HEK293 (cell line): ENCODE measurements around the gene DLG2.
A peak's percentile ranks its signal among the peaks of the same experiment; 100 is the strongest.

Source experiments
- CTCF ChIA-PET: fragments of 350-600 bp; formaldehyde crosslinking; extraction: SDS; loops from one replicate; lab custom pipeline; 2021; ENCODE audit warnings: antibody characterized with exemption; lab: Yijun Ruan, JAX
- POLR2A ChIA-PET: fragments of 300-600 bp; formaldehyde crosslinking; extraction: SDS; loops from one replicate; lab custom pipeline; 2020; ENCODE audit warnings: antibody characterized with exemption, inconsistent platforms; lab: Yijun Ruan, JAX
- H3K27ac ChIP-seq: fragments of 200-500 bp; sonication (Bioruptor generic); 2 replicates; pipeline ENCODE4 v1.5.1; 2014; ENCODE audit warnings: low read depth, low read length, control low read depth, inconsistent platforms; ENCODE audit errors: extremely low read depth
- H3K36me3 ChIP-seq, 2 experiments: fragments of 200-500 bp in 1 of 2; sonication (Bioruptor generic) in 1 of 2; 1 replicate in 1 of 2; 2 replicates in 1 of 2; pipeline ENCODE4 v1.5.1; 2014 to 2017; ENCODE audit warnings: inconsistent platforms in 2 of 2, low read length in 2 of 2; ENCODE audit not compliant: control insufficient read depth in 2 of 2, insufficient read depth in 1 of 2
- H3K4me1 ChIP-seq: fragments of 200-500 bp; sonication (Bioruptor generic); 2 replicates; pipeline ENCODE4 v1.5.1; 2014; ENCODE audit warnings: mild to moderate bottlenecking, low read length, inconsistent platforms; ENCODE audit not compliant: control insufficient read depth, insufficient read depth
- H3K4me3 ChIP-seq: 2 replicates; pipeline ENCODE4 v1.5.1; 2011; ENCODE audit warnings: low read depth, mild to moderate bottlenecking, control low read depth, low read length, moderate library complexity
- H3K9me3 ChIP-seq: fragments of 200-500 bp; sonication (Bioruptor generic); 2 replicates; pipeline ENCODE4 v1.5.1; 2014; ENCODE audit warnings: low read depth, low read length, inconsistent platforms; ENCODE audit not compliant: control insufficient read depth, insufficient read depth
- ZBTB17 ChIP-seq: fragments of 450-650 bp; formaldehyde crosslinking; IDR thresholded peaks from 2 replicates; pipeline ENCODE4 v1.5.1; 2016; ENCODE audit warnings: missing biosample characterization, missing genetic modification characterization
- ZBTB20 ChIP-seq: fragments of 450-650 bp; formaldehyde crosslinking; IDR thresholded peaks from 2 replicates; pipeline ENCODE4 v1.5.1; 2016; ENCODE audit warnings: missing biosample characterization, missing genetic modification characterization
- ZFP37 ChIP-seq: fragments of 450-650 bp; formaldehyde crosslinking; IDR thresholded peaks from 2 replicates; pipeline ENCODE4 v1.5.1; 2016; ENCODE audit warnings: missing biosample characterization, missing genetic modification characterization
- ZNF146 ChIP-seq: fragments of 450-650 bp; formaldehyde crosslinking; IDR thresholded peaks from 2 replicates; pipeline ENCODE4 v1.5.1; 2016; ENCODE audit warnings: missing biosample characterization, missing genetic modification characterization
- ZNF174 ChIP-seq: fragments of 450-650 bp; formaldehyde crosslinking; IDR thresholded peaks from 2 replicates; pipeline ENCODE4 v1.5.0; 2017; ENCODE audit warnings: missing biosample characterization, mild to moderate bottlenecking, missing genetic modification characterization
- ZNF23 ChIP-seq: fragments of 450-650 bp; formaldehyde crosslinking; IDR thresholded peaks from 2 replicates; pipeline ENCODE4 v1.5.1; 2016; ENCODE audit warnings: missing biosample characterization, missing genetic modification characterization, borderline replicate concordance
- ZNF292 ChIP-seq: fragments of 450-650 bp; formaldehyde crosslinking; IDR thresholded peaks from 2 replicates; pipeline ENCODE4 v1.5.1; 2016; ENCODE audit warnings: low read depth, missing biosample characterization, missing genetic modification characterization, borderline replicate concordance
- ZNF335 ChIP-seq: fragments of 450-650 bp; formaldehyde crosslinking; conservative IDR thresholded peaks from 2 replicates; pipeline ENCODE4 v1.5.1; 2016; ENCODE audit warnings: missing biosample characterization, missing genetic modification characterization
- ZNF394 ChIP-seq: fragments of 450-650 bp; formaldehyde crosslinking; IDR thresholded peaks from 2 replicates; pipeline ENCODE4 v1.5.1; 2016; ENCODE audit warnings: missing biosample characterization, missing genetic modification characterization, mild to moderate bottlenecking, moderate library complexity, borderline replicate concordance
- ZNF404 ChIP-seq: fragments of 450-650 bp; formaldehyde crosslinking; IDR thresholded peaks from 2 replicates; pipeline ENCODE4 v1.5.1; 2017; ENCODE audit warnings: missing biosample characterization, missing genetic modification characterization
- ZNF426 ChIP-seq: fragments of 450-650 bp; formaldehyde crosslinking; IDR thresholded peaks from 2 replicates; pipeline ENCODE4 v1.5.1; 2017; ENCODE audit warnings: missing biosample characterization, missing genetic modification characterization, mild to moderate bottlenecking, inconsistent platforms, moderate library complexity
- ZNF510 ChIP-seq: fragments of 450-650 bp; formaldehyde crosslinking; IDR thresholded peaks from 2 replicates; pipeline ENCODE4 v1.5.1; 2018; ENCODE audit warnings: mild to moderate bottlenecking, missing genetic modification characterization, missing biosample characterization; ENCODE audit not compliant: insufficient replicate concordance
- ZNF521 ChIP-seq: fragments of 450-650 bp; formaldehyde crosslinking; IDR thresholded peaks from 2 replicates; pipeline ENCODE4 v1.5.1; 2017; ENCODE audit warnings: missing biosample characterization, mild to moderate bottlenecking, missing genetic modification characterization
- ZNF560 ChIP-seq: fragments of 450-650 bp; formaldehyde crosslinking; IDR thresholded peaks from 2 replicates; pipeline ENCODE4 v1.5.1; 2017; ENCODE audit warnings: missing biosample characterization, missing genetic modification characterization, borderline replicate concordance
- ZNF76 ChIP-seq: fragments of 450-650 bp; formaldehyde crosslinking; IDR thresholded peaks from 2 replicates; pipeline ENCODE4; 2016; ENCODE audit warnings: low read depth, missing biosample characterization, missing genetic modification characterization, borderline replicate concordance
- ZNF792 ChIP-seq: fragments of 450-650 bp; formaldehyde crosslinking; IDR thresholded peaks from 2 replicates; pipeline ENCODE4 v1.5.1; 2016; ENCODE audit warnings: missing biosample characterization, missing genetic modification characterization
- ZXDB ChIP-seq: fragments of 450-650 bp; formaldehyde crosslinking; IDR thresholded peaks from 2 replicates; pipeline ENCODE4 v1.5.1; 2016; ENCODE audit warnings: missing biosample characterization, missing genetic modification characterization
- TF ChIP-seq, protein P1 (sequence below): fragments of 450-650 bp; formaldehyde crosslinking; IDR thresholded peaks from 2 replicates; pipeline ENCODE4 v1.5.1; 2017; ENCODE audit warnings: missing biosample characterization, missing genetic modification characterization
- TF ChIP-seq, protein P2 (sequence below): fragments of 450-650 bp; formaldehyde crosslinking; IDR thresholded peaks from 2 replicates; pipeline ENCODE4 v1.5.1; 2016; ENCODE audit warnings: missing biosample characterization, missing genetic modification characterization
- TF ChIP-seq, protein P3 (sequence below): fragments of 450-650 bp; formaldehyde crosslinking; IDR thresholded peaks from 2 replicates; pipeline ENCODE4 v1.5.1; 2016; ENCODE audit warnings: missing biosample characterization, missing genetic modification characterization
- TF ChIP-seq, protein P4 (sequence below): fragments of 450-650 bp; formaldehyde crosslinking; IDR thresholded peaks from 2 replicates; pipeline ENCODE4 v1.5.1; 2016; ENCODE audit warnings: missing biosample characterization, missing genetic modification characterization
- TF ChIP-seq, protein P5 (sequence below): sonication (generic); formaldehyde crosslinking; IDR thresholded peaks from 2 replicates; pipeline ENCODE4 v1.8.1; 2022; ENCODE audit warnings: mild to moderate bottlenecking, moderate library complexity, missing genetic modification reagents

DLG2 gene

DNA sequence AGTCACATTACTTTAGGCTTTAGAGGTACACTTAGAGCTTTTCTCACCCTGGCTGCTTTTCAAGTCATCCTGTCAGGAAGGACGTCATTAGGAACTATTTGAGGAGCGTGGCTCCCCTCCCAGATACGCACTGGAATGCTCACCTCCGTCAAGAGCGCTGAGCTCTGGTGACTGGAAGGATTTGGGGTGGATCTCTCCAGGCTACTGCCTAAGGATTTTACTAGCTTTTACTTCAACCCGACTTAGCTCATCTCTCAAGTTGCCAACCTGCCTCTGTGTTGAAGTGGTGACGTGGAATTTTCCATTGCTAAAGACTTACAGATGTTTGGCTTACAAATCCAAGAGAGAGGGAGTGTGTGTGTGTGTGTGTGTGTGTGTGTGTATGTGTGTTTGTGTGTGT lies 1985.6 kb downstream of the DLG2 start:
- no peaks in the 10 kb centered on the region for H3K4me1 ChIP-seq
- H3K9me3 ChIP-seq: no peaks in the 10 kb centered on the region
- ChIA-PET POLR2A (no interaction called here), CTCF (interaction anchor here (0.7 kb wide), 1 partner anchor 69 kb away, joined by 3 read pairs; no protein-coding TSS in a partner anchor)
- TF ChIP-seq, protein P1, sequence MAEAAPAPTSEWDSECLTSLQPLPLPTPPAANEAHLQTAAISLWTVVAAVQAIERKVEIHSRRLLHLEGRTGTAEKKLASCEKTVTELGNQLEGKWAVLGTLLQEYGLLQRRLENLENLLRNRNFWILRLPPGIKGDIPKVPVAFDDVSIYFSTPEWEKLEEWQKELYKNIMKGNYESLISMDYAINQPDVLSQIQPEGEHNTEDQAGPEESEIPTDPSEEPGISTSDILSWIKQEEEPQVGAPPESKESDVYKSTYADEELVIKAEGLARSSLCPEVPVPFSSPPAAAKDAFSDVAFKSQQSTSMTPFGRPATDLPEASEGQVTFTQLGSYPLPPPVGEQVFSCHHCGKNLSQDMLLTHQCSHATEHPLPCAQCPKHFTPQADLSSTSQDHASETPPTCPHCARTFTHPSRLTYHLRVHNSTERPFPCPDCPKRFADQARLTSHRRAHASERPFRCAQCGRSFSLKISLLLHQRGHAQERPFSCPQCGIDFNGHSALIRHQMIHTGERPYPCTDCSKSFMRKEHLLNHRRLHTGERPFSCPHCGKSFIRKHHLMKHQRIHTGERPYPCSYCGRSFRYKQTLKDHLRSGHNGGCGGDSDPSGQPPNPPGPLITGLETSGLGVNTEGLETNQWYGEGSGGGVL (tag by site-specific recombination): peak; percentile 32; the same call in 1 of the 2 replicates
- no peak for TF ChIP-seq ZNF792 (tag by site-specific recombination)
- no peaks in the 10 kb centered on the region for H3K36me3 ChIP-seq
- H3K4me3 ChIP-seq: no peak overlapping the region
- no peak overlapping the region for H3K27ac ChIP-seq

DNA sequence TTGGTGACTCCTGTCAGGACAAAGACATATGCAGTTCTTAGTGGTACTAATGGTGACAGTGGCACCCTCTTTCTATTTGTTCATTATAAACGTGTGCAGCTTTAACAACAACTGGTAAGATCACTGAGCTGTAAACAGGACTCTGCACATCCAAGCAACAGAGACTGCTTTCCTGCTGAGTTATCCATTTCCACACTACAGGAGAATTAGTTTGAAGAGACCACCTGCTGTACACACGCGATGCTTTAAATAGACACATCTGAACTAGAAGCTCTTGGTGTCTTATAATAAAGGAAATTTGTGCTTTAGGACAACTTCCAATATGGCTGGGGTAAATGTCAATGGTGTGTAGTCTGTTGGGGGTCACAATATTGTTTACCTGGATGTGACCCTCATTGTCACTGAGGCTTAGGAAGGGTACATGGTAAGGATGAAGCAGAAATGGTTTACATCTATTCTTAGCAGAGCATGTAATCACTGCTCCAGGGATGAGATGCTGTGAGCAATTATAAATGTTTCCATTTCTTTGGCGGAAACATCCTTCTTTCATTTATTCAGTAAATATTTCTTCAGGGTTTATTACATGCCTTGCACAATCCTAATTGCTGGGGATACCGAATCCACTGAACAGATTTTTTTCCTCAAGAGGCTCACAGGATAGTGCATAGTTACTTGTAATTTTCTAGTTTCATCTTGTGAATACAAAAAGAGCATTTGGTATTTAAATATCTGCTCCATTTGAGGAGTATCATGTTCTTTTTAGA lies 1987.0 kb downstream of the DLG2 start:
- TF ChIP-seq ZNF23: no peak
- TF ChIP-seq, protein P2, sequence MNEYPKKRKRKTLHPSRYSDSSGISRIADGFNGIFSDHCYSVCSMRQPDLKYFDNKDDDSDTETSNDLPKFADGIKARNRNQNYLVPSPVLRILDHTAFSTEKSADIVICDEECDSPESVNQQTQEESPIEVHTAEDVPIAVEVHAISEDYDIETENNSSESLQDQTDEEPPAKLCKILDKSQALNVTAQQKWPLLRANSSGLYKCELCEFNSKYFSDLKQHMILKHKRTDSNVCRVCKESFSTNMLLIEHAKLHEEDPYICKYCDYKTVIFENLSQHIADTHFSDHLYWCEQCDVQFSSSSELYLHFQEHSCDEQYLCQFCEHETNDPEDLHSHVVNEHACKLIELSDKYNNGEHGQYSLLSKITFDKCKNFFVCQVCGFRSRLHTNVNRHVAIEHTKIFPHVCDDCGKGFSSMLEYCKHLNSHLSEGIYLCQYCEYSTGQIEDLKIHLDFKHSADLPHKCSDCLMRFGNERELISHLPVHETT (tag by site-specific recombination): no peak
- TF ChIP-seq ZNF521: no peak
- TF ChIP-seq ZNF426: no peak
- no peak for TF ChIP-seq ZBTB17
- TF ChIP-seq, protein P3, sequence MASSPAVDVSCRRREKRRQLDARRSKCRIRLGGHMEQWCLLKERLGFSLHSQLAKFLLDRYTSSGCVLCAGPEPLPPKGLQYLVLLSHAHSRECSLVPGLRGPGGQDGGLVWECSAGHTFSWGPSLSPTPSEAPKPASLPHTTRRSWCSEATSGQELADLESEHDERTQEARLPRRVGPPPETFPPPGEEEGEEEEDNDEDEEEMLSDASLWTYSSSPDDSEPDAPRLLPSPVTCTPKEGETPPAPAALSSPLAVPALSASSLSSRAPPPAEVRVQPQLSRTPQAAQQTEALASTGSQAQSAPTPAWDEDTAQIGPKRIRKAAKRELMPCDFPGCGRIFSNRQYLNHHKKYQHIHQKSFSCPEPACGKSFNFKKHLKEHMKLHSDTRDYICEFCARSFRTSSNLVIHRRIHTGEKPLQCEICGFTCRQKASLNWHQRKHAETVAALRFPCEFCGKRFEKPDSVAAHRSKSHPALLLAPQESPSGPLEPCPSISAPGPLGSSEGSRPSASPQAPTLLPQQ (tag by site-specific recombination): no peak
- no peak for TF ChIP-seq ZNF394
- TF ChIP-seq ZNF335 (tag by site-specific recombination): no peak
- H3K36me3 ChIP-seq: no peaks in the 10 kb centered on the region
- no peak overlapping the region for H3K27ac ChIP-seq
- H3K4me3 ChIP-seq: no peak overlapping the region
- H3K4me1 ChIP-seq: no peaks in the 10 kb centered on the region
- ChIA-PET CTCF (no interaction called here), POLR2A (no interaction called here)
- H3K9me3 ChIP-seq: no peaks in the 10 kb centered on the region

DNA sequence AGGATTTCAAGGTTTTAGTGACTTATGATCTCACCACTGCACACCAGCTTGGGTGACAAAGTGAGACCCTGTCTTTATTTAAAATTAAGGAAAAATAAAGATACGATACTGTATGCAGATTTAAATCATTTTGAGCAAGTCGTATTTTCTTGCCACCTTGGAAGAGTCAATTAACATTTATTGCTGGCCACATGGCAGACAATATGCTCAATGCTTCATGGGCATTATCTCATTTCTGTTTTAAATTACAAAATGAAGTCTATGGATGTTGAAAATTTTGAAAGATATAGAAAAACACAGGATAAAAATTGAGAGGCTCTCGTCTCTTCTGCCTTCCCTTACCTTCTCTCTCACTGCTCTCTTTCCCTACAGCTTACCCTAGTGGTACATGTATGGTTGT lies 1992.0 kb downstream of the DLG2 start:
- Histone ChIP-seq H3K9me3 (no peaks in the 10 kb centered on the region), H3K4me3 (no peak overlapping the region), H3K4me1 (no peaks in the 10 kb centered on the region), H3K27ac (no peak overlapping the region), H3K36me3 (no peaks in the 10 kb centered on the region)
- POLR2A ChIA-PET: no interaction called here
- CTCF ChIA-PET: no interaction called here
- no peak for TF ChIP-seq ZNF292 (tag by site-specific recombination)
- TF ChIP-seq ZXDB (tag by site-specific recombination): no peak
- no peak for TF ChIP-seq ZNF404 (tag by site-specific recombination)
- TF ChIP-seq ZNF174 (tag by site-specific recombination): no peak
- TF ChIP-seq, protein P4, sequence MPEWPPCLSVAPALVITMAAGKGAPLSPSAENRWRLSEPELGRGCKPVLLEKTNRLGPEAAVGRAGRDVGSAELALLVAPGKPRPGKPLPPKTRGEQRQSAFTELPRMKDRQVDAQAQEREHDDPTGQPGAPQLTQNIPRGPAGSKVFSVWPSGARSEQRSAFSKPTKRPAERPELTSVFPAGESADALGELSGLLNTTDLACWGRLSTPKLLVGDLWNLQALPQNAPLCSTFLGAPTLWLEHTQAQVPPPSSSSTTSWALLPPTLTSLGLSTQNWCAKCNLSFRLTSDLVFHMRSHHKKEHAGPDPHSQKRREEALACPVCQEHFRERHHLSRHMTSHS (tag by site-specific recombination): no peak
- no peak for TF ChIP-seq ZNF146
- TF ChIP-seq ZBTB20 (tag by site-specific recombination): no peak
- no peak for TF ChIP-seq ZNF510 (tag by site-specific recombination)
- TF ChIP-seq, protein P5, sequence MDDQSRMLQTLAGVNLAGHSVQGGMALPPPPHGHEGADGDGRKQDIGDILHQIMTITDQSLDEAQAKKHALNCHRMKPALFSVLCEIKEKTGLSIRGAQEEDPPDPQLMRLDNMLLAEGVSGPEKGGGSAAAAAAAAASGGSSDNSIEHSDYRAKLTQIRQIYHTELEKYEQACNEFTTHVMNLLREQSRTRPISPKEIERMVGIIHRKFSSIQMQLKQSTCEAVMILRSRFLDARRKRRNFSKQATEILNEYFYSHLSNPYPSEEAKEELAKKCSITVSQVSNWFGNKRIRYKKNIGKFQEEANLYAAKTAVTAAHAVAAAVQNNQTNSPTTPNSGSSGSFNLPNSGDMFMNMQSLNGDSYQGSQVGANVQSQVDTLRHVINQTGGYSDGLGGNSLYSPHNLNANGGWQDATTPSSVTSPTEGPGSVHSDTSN (CRISPR knock-in tag): no peak
- no peak for TF ChIP-seq ZNF560 (tag by site-specific recombination)
- TF ChIP-seq ZNF76 (tag by site-specific recombination): no peak
- TF ChIP-seq ZFP37 (tag by site-specific recombination): no peak
- no peak for TF ChIP-seq ZBTB17
